DMS79 (cell line): ENCODE measurements around the gene VCP.

ENCODE experiments used
- DNase-seq: peaks from one replicate; lab custom pipeline; 2025; lab: John Stamatoyannopoulos, UW

Gene VCP

GRCh38 chr9:35014517-35014916 lies 57.9 kb downstream of the VCP start:
- no peak for DNase-seq

- DNase-seq, result no peak
Measured at GRCh38 chr9:35010351-35010958, 62.0 kb downstream of the VCP start.
